Muscle of back (tissue), 11 donors: Measurements from ENCODE around the gene GLP2R. TPM values are rescaled to one million over a fixed set of nuclear protein-coding genes. Genes with fewer than 3 reads are reported as not detected.
"Not testable (repeated sequence)": the region's sequence is repeated elsewhere in the genome, so short reads cannot be mapped to it uniquely, and the experiment has no call there.

Experiments
- DNase-seq, 3 donors: peaks; one replicate each; pipeline versions ENCODE4 v3.0.0 to v3.0.0-alpha.2; 2013
- polyA plus RNA-seq, 10 donors: library from polyadenylated mRNA; unstranded; fragments of 120-200 nt; gene quantifications; one replicate each; pipeline ENCODE4 v1.2.1, GENCODE V29; 2013; ENCODE audit not compliant: insufficient read length in 10 of 10

GLP2R gene
- polyA plus RNA-seq, 10 donors = 0.05 to 0.15 (median 0.08) TPM; not detected in 6

DNA sequence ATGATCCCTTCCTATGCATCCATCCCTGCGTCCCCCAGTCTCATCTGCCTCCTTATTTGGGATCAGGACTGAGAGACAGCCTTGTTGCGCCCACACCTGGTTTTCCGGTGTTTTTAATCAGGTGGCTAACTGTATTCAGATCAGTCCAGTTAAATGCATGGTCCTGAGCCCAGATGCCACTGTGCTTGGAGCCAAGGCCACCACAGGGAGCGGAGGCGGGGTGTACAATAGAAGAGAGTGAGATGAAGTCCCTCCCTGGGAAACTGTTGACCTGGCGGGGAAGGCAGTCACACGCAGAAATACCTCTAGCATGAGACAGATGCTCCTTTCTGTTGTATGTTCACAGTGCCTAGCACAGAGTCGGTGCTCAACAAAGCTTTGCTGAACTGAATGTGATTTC is 73.1 kb downstream of the GLP2R start:
- no peak for DNase-seq

DNA sequence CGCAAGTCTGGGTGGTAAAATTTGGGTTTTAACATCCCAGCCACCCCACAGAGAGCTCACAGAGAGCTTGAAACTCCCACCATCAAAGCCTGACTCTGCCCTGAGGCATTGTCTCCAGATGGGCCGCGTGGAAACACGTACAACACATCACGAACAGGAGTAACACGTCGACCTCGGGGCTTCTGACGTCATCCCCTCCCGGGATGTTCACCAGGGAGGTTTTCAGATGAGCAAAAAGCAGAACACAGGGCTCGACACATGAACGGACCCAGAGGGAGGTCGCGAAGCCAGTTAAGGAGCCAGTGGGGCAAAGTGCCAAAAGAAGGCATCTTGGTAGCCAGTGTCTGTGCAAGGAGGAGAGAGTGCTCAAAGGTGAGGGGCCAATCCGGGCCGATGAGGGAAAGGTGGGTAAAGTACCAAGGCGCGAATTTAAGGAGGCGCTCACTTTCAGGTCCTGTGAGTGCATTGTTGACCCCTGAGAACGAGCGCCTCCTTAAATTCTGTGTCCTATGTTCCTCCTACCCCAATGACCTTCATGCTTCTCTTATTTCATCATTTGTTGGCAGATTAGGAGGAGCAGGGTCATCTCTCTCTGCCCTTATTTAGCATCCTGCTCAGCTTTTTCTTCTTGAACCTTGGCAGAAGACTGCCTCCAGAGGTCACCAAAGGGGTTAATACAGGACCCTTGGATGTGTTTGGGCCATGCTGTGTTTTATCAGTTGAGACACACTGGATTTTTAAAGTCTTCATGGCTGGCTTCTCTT is 73.7 kb downstream of the GLP2R start:
- peak in 1 of 3 donors; percentile 45 for DNase-seq

DNA sequence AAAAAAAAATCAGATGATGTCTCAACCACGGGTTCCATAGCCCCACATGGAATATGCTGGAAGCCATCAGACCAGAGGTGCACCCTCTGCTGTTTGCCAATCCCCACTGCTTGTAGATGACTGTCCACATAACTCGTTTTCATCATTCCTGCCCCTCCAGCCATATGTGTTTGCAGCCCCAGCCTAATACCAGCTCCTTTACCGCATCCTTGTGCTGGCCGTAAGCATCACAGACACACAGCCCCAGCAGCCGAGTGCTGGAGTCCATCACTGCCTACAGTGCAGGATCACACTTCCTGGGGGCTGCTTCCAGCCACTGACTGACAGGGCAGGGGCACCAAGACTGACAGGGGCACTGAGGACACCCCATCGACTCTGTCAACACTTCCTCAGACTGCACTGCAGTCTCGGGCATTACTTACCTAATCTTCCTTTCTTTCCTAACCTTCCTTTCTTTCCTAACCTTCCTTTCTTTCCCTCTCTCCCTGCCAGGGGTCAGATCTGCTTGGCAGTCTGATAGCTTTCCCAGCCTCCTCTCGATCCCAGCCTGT is 74.4 kb downstream of the GLP2R start:
- peak in 1 of 3 donors; percentile 45 for DNase-seq

DNA sequence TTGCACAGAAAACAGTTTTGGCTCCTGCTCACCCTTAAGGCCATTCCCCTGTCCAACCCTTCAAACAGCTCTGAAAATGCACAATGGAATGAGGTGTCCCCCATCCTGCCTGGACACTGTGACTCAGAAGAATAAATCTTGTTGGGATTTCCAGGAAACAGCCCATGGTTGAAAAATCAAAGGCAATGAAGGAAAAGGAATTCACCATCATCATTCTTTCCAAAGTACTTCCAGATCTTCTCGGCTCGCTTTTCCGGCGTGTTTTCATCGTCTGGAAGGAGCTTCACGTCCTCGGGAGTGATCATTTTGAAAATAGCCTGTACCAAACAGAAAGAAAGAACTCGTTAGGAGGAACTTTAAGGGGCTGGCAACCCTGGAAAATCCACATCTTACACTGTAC is 75.1 kb downstream of the GLP2R start:
- peak; percentile 70 to 83 (median 82) for DNase-seq

DNA sequence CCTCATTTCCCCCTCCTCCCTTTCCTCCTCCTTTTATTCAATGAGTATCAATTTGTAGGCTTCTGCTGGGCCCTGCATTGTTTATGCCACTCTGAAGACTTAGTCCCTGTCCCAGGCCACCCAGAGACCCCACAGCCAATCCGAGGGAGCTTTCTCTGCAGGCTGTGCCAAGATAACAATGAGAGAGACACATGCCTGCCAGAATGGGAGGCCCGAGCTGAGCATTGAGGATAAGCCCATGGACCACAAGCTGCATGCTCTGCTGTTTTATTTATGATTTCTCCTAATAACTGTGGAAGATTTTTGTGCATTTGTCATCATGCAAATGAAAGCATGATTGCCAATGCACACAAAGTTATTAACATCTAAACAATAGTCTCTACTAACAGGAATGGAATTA is 76.4 kb downstream of the GLP2R start:
- DNase-seq = peak in 1 of 3 donors; percentile 66

DNA sequence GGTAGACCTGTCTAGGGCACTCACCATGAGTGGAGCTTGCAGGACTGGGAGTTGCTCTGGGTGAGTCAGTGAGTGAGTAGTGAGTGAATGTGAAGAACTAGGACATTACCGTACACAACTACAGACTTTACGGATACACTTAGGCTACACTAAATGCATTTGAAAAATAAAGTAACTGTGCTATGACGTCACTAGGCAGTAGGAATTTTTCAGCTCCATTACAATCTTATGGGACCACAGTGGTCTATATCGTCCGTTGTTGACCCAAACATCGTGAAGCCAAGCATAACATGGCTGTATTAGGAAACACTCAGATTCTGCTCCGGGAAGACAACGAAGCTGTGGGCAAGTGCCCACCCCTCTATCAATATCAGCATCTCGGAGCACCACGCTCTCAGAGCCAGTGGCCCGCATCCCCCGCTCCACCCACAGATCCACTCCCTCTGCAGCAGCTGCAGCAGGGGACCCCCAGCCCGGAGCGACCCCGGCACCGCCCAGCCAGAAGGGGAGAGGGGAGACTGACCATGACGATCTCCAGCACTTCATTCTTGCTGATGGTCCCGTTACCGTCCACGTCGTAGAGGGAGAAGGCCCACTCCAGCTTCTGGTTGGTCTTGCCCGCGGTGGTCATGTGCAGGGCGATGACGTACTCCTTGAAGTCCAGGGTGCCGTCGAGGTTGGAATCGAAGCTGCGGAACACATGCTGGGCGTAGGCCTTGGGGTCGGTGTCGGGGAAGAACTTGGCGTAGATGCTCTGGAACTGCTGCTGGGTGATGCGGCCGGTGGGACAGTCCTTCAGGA is 78.8 kb downstream of the GLP2R start:
- no peak for DNase-seq

DNA sequence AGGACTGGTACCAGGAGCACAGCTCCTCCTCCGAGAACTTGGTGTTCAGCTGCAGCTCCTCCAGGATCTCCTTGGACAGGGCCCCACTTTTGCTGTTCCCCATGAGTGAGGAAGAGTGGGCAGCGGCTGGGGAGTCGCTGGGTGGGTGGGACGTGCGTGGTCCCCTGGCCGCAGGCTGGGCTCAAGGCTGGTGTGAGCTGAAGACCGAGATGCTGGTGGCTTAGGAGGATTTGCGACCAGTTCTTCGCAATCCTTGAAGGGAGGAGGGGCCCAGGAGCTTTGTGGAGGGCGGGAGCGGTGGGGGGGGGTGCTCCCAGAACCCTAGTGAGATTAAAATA is 79.3 kb downstream of the GLP2R start, which contains the start of gene RCVRN:
Gene RCVRN (minus strand): TSS at position 194 of the 338 bp plus-strand sequence. CDS start 91 bp downstream, at position 103.
- DNase-seq = no peak

DNA sequence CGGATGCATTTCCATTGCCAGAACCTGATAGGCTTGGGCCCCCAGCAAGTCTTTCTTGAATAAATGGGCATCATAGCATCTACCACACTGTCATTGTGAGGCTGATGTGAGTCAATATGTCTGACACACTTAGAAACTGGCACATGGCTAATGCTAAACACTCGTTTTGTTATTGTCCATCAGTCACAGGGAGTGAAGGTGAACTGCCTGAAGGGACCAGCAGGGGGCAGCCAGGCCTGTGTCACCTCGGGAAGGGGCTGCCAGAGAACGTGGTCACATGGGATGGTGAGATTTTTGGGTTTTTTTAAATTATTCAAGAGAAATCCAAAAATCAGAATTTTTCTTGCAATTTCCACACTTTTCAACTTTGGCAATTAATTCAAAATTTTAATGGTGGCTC is 80.2 kb downstream of the GLP2R start:
- no peak for DNase-seq

DNA sequence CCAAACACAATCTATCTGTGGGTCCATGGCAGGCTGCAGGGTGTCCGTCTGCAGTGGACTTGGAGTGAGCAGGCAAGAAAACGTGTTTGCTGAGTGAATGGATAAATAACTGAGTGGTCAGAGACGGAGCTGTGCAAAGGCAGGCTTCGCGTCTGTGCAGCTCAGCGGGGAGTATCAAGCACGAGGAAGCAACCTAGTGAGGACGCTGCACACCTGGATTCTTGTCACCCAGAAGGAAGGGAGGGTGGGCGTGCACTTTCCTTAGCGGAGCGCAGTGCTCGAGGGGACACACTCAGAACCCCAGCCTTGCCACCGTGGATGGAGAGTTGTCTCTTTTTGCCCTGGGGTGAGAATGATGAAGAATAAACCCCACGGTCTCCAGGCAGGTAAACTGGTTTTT is 80.9 kb downstream of the GLP2R start:
- DNase-seq = no peak

DNA sequence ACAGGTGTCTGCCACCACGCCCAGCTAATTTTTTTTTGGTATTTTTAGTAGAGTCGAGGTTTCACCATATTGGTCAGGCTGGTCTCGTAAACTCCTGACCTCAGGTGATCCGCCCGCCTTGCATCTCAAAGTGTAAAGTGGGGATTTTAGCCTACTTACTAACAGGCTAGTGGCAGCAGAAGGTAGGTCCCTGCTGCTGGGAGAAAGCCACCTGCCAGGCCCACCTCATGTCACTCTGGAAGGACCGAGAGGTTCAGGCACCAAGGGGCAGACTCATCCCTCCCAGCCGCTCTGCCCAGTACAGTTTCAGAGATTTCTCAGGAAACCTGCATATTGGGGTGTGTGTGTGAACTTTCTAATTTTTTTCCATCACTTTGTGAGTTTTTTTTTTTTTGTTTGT is 81.4 kb downstream of the GLP2R start:
- DNase-seq = no peak

DNA sequence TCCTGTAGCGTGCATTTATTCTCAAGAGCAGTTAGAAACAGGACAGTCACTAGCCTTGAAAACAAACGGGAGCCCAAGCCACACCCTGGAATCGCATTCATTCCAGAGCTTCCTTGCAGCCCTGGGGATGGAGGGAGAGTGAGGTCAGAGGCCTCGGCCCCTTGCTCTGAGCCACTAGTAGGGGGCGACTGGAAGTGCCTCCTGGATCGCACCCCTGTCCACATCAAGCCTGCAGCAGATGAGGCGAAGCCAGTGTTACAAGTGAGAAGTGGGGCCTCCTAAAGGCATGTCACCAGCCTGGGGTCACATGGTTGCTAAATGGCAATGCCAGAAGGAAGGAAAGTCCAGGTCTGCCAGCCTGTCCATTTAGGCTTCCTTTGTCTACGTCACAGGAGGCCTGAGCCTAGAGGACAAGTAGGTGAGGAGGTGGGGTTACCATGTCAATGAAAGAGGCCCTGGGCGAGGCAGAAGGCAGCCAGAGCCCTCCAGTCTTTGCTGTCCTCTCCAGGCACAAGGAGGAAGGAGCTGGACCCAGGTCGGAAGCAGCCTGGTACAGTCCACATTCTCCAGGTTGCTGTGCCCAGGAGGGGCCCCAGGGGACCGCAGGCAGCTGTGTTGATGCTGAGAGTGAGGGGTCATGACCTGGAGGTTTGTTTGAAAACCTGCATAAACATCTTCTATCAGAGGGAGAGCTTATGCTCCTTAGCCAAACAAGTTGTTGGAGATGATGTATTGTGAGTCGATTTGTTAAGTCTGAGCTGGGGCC is 82.3 kb downstream of the GLP2R start:
- DNase-seq = peak in 1 of 3 donors; percentile 44

DNA sequence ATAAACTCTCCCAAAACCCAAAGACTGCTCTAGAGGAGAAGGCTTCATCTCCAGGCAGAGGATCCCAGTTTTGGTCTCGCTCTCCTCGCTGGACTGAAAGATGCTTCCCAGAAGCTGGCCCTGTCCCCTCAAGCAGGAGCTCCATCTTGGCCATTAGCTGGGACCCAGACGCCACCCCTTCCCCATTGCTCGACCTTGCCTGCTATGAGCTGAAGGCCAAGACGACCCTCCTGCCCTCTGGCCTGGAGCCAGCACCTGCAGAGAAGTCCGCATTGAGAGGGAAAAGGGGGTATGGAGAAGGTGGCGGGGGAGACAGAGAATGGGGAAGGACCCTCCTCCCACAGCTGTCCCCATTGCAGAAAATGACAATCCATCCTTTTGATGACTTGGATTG is 82.9 kb downstream of the GLP2R start:
- DNase-seq = no peak

DNA sequence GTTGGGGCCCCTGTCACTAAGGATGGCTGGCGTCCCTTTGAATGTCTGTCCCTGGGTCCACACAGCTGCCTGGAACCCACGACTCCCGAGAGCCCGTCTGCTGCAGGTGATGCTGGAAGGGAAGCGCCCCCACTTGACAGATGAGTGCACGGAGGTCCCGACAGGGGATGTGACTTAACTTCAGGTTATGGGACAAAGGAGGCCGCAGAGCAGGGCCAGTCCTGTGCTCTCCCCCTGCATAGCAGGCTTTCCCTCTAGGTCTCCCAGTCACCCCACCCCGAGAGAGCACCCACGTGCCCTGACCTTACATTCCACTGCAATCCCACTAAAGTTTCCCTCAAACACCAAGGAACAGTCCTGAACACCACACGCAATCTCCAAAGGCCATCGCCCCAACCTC is 85.4 kb downstream of the GLP2R start:
- DNase-seq = no peak

DNA sequence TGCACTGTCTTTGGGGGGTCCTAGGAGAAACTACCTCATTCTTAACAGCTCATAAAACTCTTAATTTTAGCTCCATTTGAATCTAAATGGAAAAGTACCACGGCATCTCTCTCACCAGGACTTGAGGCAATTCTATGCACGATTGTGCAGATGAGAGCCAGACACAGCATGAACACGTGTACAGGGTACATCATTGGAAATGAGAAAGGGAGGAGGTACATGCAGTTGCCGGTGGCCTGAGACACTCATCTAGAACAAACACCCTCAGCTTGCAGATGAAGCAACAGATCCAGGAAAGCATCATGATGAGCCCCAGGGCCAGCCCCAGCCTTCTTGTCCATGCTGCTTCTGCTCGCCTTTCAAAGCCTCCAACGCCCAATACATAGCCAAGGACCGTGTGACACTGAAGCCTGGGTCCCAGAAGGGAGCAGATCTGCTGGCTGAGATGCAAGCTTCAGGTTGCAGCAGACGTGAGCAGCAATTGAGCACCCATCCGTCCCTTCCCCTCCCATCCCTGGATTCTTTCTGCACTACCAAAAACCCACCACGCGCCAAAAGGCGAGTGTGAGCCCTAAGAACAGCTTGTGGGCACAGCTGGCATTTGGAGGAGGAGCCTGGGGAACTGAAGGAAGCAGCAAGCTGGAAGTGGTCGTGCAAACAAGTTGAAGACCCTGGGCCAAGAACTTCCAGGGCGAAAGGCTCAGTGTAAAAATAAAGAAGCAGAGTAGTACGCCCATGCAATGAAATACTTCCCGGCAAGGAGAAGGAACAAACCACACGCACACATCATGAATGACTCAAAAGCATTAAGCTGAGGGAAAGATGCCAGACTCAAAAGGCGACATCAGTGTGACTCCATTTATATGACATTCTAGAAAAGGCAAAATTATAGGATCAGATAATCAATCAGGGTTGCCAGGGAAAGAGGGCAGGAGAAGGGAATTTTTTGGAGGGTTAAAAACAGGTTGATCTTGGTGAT is 86.7 kb downstream of the GLP2R start:
- no peak for DNase-seq

DNA sequence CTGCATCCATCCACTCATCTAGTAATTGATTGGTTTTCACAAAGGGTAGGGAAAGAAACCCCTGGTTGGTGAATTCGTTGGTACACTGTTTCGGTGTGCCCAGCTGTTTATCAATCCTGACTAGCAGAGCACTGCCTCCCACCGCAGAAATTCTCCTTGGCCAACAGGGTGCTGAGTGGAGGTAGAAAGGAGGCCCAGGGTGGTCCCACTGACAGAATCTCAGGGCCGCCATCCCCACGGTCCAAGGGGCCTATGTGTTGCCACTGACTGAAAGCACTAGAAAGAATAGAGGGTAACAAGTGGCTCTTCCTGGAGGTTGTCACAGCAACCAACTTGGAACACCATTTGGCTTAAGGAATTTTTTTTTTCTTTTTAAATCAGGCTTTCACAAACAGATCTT is 87.8 kb downstream of the GLP2R start:
- no peak for DNase-seq

DNA sequence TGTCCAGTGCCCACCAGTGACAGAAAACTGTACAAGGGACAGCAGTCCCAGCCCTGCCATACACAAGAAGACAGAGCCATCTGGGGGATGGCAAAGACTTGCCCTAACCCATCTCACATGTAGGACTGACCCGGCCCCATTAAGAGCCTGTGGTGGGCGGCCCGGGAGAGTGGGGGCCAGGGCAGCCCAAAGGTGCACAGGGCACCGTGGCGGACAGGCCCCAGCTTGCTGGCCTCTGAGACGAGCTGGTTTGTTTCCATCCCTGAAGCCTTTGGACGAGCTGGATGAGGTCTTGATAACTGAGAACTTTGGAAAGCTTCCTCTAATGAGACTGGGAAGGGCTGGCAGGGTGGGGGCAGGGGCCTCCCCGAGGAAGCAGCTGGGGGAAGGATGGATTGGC is 90.4 kb downstream of the GLP2R start:
- no peak for DNase-seq

DNA sequence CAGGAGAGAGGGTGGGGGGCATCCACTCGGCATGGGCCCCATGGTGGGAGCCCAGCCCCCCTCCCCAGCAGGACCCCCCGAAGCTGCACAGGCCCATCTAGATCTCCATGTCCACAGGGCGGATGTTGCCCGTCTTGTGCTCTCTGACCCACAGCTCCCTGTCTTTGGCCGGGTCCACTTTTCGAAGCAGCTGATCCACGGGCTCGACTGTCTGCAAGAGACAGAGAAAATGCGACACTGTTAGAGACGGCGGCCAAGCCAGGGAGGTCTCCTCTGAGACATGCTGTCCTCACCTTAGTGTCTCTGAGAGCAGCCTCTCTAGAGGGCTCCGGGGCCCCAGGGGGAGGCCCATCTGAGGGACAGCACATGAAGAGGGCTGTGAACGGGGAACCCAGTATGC is 91.4 kb downstream of the GLP2R start:
- DNase-seq = no peak

DNA sequence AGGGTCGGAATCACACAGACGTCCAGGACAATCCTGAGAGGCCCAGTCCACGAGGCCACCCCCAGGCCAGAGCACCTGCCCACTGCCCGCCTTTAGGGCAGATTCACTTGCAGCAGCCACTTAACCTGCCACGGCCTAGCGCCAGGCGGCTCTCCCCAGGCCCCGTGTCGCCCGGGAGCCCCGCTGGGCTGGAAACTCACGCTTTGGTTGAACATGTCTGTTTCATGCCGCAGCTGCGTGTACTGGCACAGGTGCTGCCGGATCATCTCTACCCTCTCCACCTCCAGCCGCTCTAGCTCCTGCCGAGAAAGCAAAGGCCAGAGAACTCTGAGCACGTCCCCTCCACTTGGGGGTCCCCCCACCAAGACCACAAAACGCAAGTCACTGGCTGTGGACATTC is 92.1 kb downstream of the GLP2R start:
- no peak for DNase-seq

DNA sequence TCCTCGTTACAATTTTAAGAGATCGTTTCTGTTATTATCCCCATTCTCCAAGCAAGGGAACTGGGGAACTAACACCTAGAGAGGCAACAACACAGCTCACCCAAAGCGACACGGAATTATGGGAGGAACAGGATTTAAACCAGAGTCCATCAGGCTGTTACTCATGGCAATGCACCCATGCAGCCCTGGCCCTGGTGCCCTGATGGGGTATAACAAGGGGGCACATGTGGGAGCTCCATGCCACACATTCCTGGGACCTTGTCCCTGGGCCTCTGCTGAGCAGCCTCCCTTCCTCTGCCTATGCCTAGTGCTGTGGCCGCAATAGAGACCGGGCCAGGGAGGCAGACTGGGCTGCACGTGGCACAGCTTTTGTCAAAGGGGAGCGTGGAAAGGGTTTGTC is 92.6 kb downstream of the GLP2R start:
- no peak for DNase-seq

DNA sequence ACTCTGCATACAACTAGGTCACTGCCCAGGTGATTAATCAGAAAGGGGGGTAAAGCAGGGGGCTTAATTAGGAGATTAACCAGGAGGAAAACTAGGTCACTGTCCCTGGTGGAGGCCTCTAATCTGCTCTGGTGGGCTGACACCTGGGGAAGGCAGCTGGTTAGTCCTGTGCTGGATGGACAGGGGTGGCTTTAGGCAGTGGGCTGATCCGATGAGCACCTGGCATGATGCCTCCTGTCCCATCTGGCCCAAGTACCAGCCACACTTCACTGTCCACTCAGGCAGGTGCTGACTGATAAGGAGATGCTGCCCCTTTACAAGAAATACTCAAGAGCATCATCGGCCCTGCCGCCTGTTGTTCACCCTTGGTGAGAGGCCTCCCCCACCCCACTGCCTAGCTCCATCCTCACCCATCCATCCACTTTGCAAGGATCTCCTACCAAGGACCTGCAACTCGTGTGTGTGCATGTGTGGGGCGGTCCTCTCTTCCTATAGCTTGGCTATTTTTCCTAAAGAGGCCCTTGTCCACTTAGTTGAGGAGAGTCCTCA is 93.2 kb downstream of the GLP2R start:
- no peak for DNase-seq

DNA sequence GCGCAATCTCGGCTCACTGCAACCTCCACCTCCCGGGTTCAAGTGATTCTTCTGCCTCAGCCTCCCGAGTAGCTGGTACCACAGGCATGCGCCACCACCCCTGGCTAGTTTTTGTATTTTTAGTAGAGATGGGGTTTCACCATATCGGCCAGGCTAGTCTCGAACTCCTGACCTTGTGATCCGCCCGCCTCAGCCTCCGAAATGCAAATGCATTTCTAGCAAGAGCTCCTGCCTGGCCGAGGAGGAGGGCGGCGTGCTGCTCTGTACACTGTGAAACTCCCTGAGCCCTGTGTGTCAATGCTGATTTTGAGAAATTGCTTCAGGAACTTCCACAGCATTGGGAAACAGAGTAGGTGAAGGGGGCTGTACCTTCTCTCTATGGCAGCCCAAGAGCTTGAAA is 95.5 kb downstream of the GLP2R start:
- not testable (repeated sequence) for DNase-seq
